AG09309 (cell line): Measurements from ENCODE around the gene CDH13.
A peak's percentile ranks its signal among the peaks of the same experiment; 100 is the strongest.

Experiments
- DNase-seq: peaks from one replicate; pipeline ENCODE4 v3.0.0-alpha.2; 2010; ENCODE audit warnings: low read depth
- H3K4me3 ChIP-seq: 2 replicates; pipeline ENCODE4 v1.5.1; 2011; ENCODE audit warnings: mild to moderate bottlenecking, low read depth, low read length, moderate library complexity; ENCODE audit not compliant: control insufficient read depth
- CTCF ChIP-seq: IDR thresholded peaks from 2 replicates; pipeline ENCODE4 v1.5.1; 2011; ENCODE audit warnings: mild to moderate bottlenecking, low read depth, low read length, inconsistent platforms; ENCODE audit not compliant: insufficient read depth, control insufficient read depth; ENCODE audit errors: missing control alignments

CDH13 gene

GRCh38 chr16:82758406-82758805 is 131.6 kb downstream of the CDH13 start:
- H3K4me3 ChIP-seq, result no peak overlapping the region
- DNase-seq, result no peak
- TF ChIP-seq CTCF, result no peak

- TF ChIP-seq CTCF, result no peak
- no peak for DNase-seq
- no peak overlapping the region for H3K4me3 ChIP-seq
Measured at GRCh38 chr16:82758904-82759303, 132.1 kb downstream of the CDH13 start.

GRCh38 chr16:82761236-82761635 is 134.5 kb downstream of the CDH13 start:
- no peak overlapping the region for H3K4me3 ChIP-seq
- peak; percentile 32 for DNase-seq
- TF ChIP-seq CTCF, result no peak

GRCh38 chr16:82761858-82762257 is 135.1 kb downstream of the CDH13 start:
- DNase-seq, result no peak
- no peak for TF ChIP-seq CTCF
- no peak overlapping the region for H3K4me3 ChIP-seq

GRCh38 chr16:82763371-82763770 is 136.6 kb downstream of the CDH13 start:
- no peak overlapping the region for H3K4me3 ChIP-seq
- DNase-seq, result no peak

GRCh38 chr16:82767198-82767597 is 140.4 kb downstream of the CDH13 start:
- H3K4me3 ChIP-seq, result no peak overlapping the region
- no peak for DNase-seq
- no peak for TF ChIP-seq CTCF

More at GRCh38 chr16:82763371-82763770, 136.6 kb downstream of the CDH13 start:
- TF ChIP-seq CTCF, result no peak

GRCh38 chr16:82767808-82768207 is 141.0 kb downstream of the CDH13 start:
- TF ChIP-seq CTCF, result no peak
- DNase-seq, result no peak
- no peak overlapping the region for H3K4me3 ChIP-seq
